Lower lobe of right lung (tissue), 2 donors: Measurements from ENCODE around the gene ABHD16A. TPM values are rescaled to one million over a fixed set of nuclear protein-coding genes. Genes with fewer than 3 reads are reported as not detected.

Source experiments
- ATAC-seq, 2 donors: fragments of 200-7000 bp; cut with Tn5 transposase; one replicate each; pipeline ENCODE4 v1.9.1; 2020 to 2022; ENCODE audit warnings: mild to moderate bottlenecking in 2 of 2, moderate library complexity in 2 of 2
- DNase-seq: peaks from one replicate; pipeline ENCODE4 v3.0.0-alpha.2; 2020
- H3K27ac ChIP-seq: fragments of 200-600 bp; one replicate; pipeline ENCODE4 v1.8.0; 2022
- H3K27me3 ChIP-seq: fragments of 200-600 bp; one replicate; pipeline ENCODE4 v1.8.0; 2022; ENCODE audit warnings: low read depth
- H3K36me3 ChIP-seq: fragments of 200-600 bp; one replicate; pipeline ENCODE4 v1.8.0; 2022; ENCODE audit warnings: mild to moderate bottlenecking
- H3K4me1 ChIP-seq: fragments of 200-600 bp; one replicate; pipeline ENCODE4 v1.8.0; 2022
- H3K4me3 ChIP-seq: fragments of 200-600 bp; one replicate; pipeline ENCODE4 v1.8.0; 2022; ENCODE audit warnings: mild to moderate bottlenecking
- H3K9me3 ChIP-seq: fragments of 200-600 bp; one replicate; pipeline ENCODE4 v1.8.0; 2022
- intact Hi-C: fragments of 100-400 bp; cut with DNase I; formaldehyde crosslinking; loops from one replicate; pipeline ENCODE4 v1.11.0; 2022
- microRNA-seq: library from miRNA; unstranded; fragments of <30 nt; microRNA quantifications from one replicate; pipeline ENCODE4 v1.2.0, GENCODE V29; 2020; ENCODE audit warnings: borderline number of aligned reads
- total RNA-seq: library from RNA; stranded (reverse); fragmentation: NEBNext Ultra II Directional; extraction: Animal tissue kit (Norgen Biotek cat#: 25700); gene quantifications from one replicate; pipeline ENCODE4 v1.2.1, GENCODE V29; 2021
- TF ChIP-seq, protein P1 (sequence below): fragments of 200-600 bp; IDR thresholded peaks from one replicate; pipeline ENCODE4 v1.8.0; 2022; ENCODE audit warnings: antibody characterized with exemption, mild to moderate bottlenecking
- donor health status: DM: no; HTN: yes; CAD: no; lungs with severe emphysema.

ABHD16A gene
- total RNA-seq, 1 donor from 2014 or later = 56.4 TPM

DNA sequence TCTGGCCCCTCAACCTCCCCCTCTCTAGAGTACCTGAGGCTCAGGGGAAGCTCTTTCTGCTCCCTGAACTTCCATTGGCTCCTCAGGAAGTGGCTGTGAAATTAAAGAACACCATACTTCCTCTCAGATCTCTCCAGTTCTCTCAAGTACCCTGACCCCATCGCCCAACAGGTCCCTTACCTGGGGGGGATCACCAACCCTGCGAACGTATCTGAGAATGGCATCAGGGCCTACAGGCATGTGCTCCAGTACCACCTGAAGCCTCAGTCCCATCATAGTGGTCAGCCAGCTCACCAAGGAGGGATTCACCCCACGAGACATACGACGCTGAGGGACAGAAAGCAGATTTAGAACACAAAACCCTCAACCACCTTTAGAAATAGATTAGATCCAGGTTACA, 62.5 kb downstream of the ABHD16A start:
- H3K4me1 ChIP-seq = no peaks in the 10 kb centered on the region
- no peak for ATAC-seq
- no peak for DNase-seq
- TF ChIP-seq, protein P1, sequence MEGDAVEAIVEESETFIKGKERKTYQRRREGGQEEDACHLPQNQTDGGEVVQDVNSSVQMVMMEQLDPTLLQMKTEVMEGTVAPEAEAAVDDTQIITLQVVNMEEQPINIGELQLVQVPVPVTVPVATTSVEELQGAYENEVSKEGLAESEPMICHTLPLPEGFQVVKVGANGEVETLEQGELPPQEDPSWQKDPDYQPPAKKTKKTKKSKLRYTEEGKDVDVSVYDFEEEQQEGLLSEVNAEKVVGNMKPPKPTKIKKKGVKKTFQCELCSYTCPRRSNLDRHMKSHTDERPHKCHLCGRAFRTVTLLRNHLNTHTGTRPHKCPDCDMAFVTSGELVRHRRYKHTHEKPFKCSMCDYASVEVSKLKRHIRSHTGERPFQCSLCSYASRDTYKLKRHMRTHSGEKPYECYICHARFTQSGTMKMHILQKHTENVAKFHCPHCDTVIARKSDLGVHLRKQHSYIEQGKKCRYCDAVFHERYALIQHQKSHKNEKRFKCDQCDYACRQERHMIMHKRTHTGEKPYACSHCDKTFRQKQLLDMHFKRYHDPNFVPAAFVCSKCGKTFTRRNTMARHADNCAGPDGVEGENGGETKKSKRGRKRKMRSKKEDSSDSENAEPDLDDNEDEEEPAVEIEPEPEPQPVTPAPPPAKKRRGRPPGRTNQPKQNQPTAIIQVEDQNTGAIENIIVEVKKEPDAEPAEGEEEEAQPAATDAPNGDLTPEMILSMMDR = no peak
- H3K9me3 ChIP-seq = no peaks in the 10 kb centered on the region
- no peaks in the 10 kb centered on the region for H3K27me3 ChIP-seq
- H3K27ac ChIP-seq = no peak overlapping the region
- H3K4me3 ChIP-seq = no peak overlapping the region
- H3K36me3 ChIP-seq = peaks cover 100% of the 10 kb centered on the region
- intact Hi-C loops = no loop called here

DNA sequence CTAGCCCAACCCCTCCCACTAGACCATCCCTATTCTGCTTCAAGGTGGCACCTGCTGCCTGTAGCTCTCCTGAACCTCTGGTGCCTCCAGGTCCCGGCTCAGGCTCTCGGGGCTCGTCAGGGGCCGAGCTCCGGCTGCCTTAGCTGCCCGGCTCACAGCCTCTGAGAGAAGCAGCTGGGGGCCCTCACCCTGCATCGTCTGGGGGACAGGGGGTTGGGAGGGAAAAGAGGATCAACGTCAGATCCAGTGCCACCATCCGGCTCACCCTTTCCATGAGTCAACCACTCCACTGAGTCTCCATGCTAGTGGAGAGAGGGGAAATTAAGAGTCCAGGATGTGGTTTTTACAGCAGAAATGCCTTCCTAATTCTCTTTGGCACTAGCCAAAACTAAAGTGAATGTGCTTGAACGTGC, 63.7 kb downstream of the ABHD16A start:
- intact Hi-C loops = no loop called here
- Histone ChIP-seq H3K4me3 (no peak overlapping the region), H3K27me3 (no peaks in the 10 kb centered on the region), H3K9me3 (no peaks in the 10 kb centered on the region), H3K4me1 (no peaks in the 10 kb centered on the region), H3K27ac (no peak overlapping the region), H3K36me3 (peaks cover 100% of the 10 kb centered on the region)
- no peak for ATAC-seq
- DNase-seq = no peak
- TF ChIP-seq, protein P1 = no peak

DNA sequence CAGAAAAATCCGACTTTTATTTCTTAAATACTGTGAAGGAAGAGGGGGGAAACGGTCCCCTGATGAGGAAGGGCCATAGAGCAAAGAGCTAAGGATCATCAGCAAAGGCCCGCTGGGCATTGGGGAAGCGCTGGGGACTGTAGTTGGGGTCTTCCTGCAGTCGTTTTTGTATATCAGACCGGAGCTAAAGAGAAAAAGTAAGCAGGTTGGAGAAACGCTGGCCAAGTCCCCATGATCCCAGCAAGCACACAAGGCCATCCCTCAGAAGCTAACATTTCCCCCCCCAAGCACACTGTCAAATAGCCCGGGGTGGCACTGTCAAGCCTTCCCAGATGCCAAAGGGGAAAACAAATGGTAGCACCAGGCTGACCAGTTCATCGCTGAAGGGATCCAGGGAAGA, 64.1 kb downstream of the ABHD16A start:
- Histone ChIP-seq H3K27ac (no peak overlapping the region), H3K4me1 (no peaks in the 10 kb centered on the region), H3K36me3 (peaks cover 100% of the 10 kb centered on the region), H3K4me3 (no peak overlapping the region), H3K27me3 (no peaks in the 10 kb centered on the region), H3K9me3 (no peaks in the 10 kb centered on the region)
- DNase-seq = no peak
- intact Hi-C loops = no loop called here
- ATAC-seq = no peak
- TF ChIP-seq, protein P1 = no peak

Small RNA genes lying within 50 kb of the gene (microRNA-seq; reads per million reads assigned to microRNA genes)
- not detected for gene MIR4646

Other genes starting within 250 kb of the ABHD16A start
- 13.8 TPM for gene MICB, start 205.2 kb downstream of the ABHD16A start, total RNA-seq
- gene MCCD1, start 174.4 kb downstream of the ABHD16A start, total RNA-seq = not detected
- gene DDX39B, start 161.3 kb downstream of the ABHD16A start, total RNA-seq = 265 TPM
- 1.6 TPM for gene ATP6V1G2, start 156.7 kb downstream of the ABHD16A start, total RNA-seq
- 17.8 TPM for gene NFKBIL1, start 155.7 kb downstream of the ABHD16A start, total RNA-seq
- not detected for gene LTA, start 131.0 kb downstream of the ABHD16A start, total RNA-seq
- gene TNF, start 127.8 kb downstream of the ABHD16A start, total RNA-seq = 4.5 TPM
- gene LTB, start 120.9 kb downstream of the ABHD16A start, total RNA-seq = 10.0 TPM
- 127 TPM for gene LST1, start 117.0 kb downstream of the ABHD16A start, total RNA-seq
- gene NCR3, start 110.3 kb downstream of the ABHD16A start, total RNA-seq = 2.6 TPM
- 109 TPM for gene AIF1, start 88.1 kb downstream of the ABHD16A start, total RNA-seq
- 133 TPM for gene PRRC2A, start 82.6 kb downstream of the ABHD16A start, total RNA-seq
- 253 TPM for gene BAG6, start 50.7 kb downstream of the ABHD16A start, total RNA-seq
- gene APOM, start 47.4 kb downstream of the ABHD16A start, total RNA-seq = 1.6 TPM
- gene C6orf47, start 42.5 kb downstream of the ABHD16A start, total RNA-seq = 24.7 TPM
- gene GPANK1, start 38.3 kb downstream of the ABHD16A start, total RNA-seq = 15.4 TPM
- gene CSNK2B, start 37.2 kb downstream of the ABHD16A start, total RNA-seq = 117 TPM
- 11.0 TPM for gene LY6G5B, start 33.3 kb downstream of the ABHD16A start, total RNA-seq
- gene LY6G5C, start 22.3 kb downstream of the ABHD16A start, total RNA-seq = 2.9 TPM
- gene LY6G6F, start 3.5 kb upstream of the ABHD16A start, total RNA-seq = 0.97 TPM
- not detected for gene LY6G6D, start 12.0 kb upstream of the ABHD16A start, total RNA-seq
- not detected for gene LY6G6C, start 18.4 kb upstream of the ABHD16A start, total RNA-seq
- gene MPIG6B, start 20.0 kb upstream of the ABHD16A start, total RNA-seq = 2.6 TPM
- 67.0 TPM for gene DDAH2, start 26.0 kb upstream of the ABHD16A start, total RNA-seq
- 310 TPM for gene CLIC1, start 33.2 kb upstream of the ABHD16A start, total RNA-seq
- 14.9 TPM for gene MSH5, start 36.7 kb upstream of the ABHD16A start, total RNA-seq
- gene SAPCD1, start 59.3 kb upstream of the ABHD16A start, total RNA-seq = 1.2 TPM
- gene VWA7, start 74.0 kb upstream of the ABHD16A start, total RNA-seq = 4.2 TPM
- gene VARS1, start 92.4 kb upstream of the ABHD16A start, total RNA-seq = 44.1 TPM
- gene LSM2, start 103.6 kb upstream of the ABHD16A start, total RNA-seq = 30.5 TPM
- 2.5 TPM for gene HSPA1L, start 112.0 kb upstream of the ABHD16A start, total RNA-seq
- 230 TPM for gene HSPA1A, start 112.2 kb upstream of the ABHD16A start, total RNA-seq
- 122 TPM for gene HSPA1B, start 124.4 kb upstream of the ABHD16A start, total RNA-seq
- 70.5 TPM for gene NEU1, start 159.5 kb upstream of the ABHD16A start, total RNA-seq
- gene SLC44A4, start 175.7 kb upstream of the ABHD16A start, total RNA-seq = 53.7 TPM
- 46.0 TPM for gene EHMT2, start 194.4 kb upstream of the ABHD16A start, total RNA-seq
- 5.1 TPM for gene ZBTB12, start 198.8 kb upstream of the ABHD16A start, total RNA-seq
- gene C2, start 224.4 kb upstream of the ABHD16A start, total RNA-seq = 311 TPM
- gene CFB, start 242.8 kb upstream of the ABHD16A start, total RNA-seq = 85.6 TPM